Measurements from ENCODE around the gene NR1I3. TPM values are rescaled to one million over a fixed set of nuclear protein-coding genes. Genes with fewer than 3 reads are reported as not detected.

NR1I3 gene
- total and polyA plus RNA-seq, 2 donors (not counting 1 experiment from before 2014, with no cell fraction given) = not detected

DNA sequence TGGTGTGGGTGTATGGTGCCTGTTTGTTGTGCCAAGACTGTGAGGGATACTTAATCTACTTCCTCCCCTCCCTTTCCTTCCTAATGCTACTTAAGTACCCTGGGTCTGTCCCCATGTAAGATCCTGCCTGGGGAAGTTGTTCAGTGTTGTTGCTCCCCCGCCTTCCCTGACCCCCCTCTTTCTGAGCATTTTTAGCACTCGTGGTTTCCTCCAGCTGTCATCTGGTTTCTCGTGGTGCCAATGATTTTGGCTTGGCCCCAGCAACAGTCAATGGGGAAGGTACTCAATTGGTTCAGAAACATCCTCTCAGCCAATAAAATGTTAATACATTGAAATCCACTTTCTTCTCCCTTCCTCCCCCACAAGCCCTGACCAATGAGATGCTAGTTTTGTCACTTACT is 52.7 kb downstream of the NR1I3 start:
- Histone ChIP-seq H3K27ac (ENCODE audit: low read length in 2 of 2) (peak overlapping the region; percentile 86 to 94), H3K27me3 (replicated peaks in 1 of 4; ENCODE audit: control extremely low read depth in 1 of 4, control insufficient read depth in 3 of 4, insufficient read depth in 4 of 4, low read length in 3 of 4) (no peaks in the 10 kb centered on the region), H4K20me1 (ENCODE audit: control insufficient read depth, insufficient read depth, low read length, poor library complexity, severe bottlenecking) (no peaks in the 10 kb centered on the region), H2AFZ (ENCODE audit: insufficient read depth, low read depth, low read length, poor library complexity, severe bottlenecking) (no peak overlapping the region), H3K4me1 (ENCODE audit: control insufficient read depth in 2 of 2, insufficient read depth in 2 of 2, low read length in 2 of 2) (peaks cover 73 to 93% of the 10 kb centered on the region in 2 donors), H3K9me3 (ENCODE audit: control extremely low read depth in 1 of 3, control insufficient read depth in 2 of 3, insufficient read depth in 1 of 3, low read length in 2 of 3) (no peaks in the 10 kb centered on the region), H3K9ac (ENCODE audit: low read length) (peak overlapping the region; percentile 55), H3K4me2 (replicated peaks; ENCODE audit: low read depth, low read length, poor library complexity, severe bottlenecking) (peak overlapping the region; percentile 70), H3K79me2 (ENCODE audit: control insufficient read depth, insufficient read depth, low read length) (peaks cover 3% of the 10 kb centered on the region), H3K4me3 (ENCODE audit: control extremely low read depth in 1 of 5, extremely low read depth in 1 of 5, insufficient read depth in 1 of 5, low read depth in 2 of 5, low read length in 4 of 5) (peak overlapping the region in 4 of 5 experiments; percentile 31 to 63 (median 36)), H3K36me3 (replicated peaks in 1 of 2; ENCODE audit: control extremely low read depth in 1 of 2, control insufficient read depth in 1 of 2, extremely low read depth in 1 of 2, insufficient read depth in 2 of 2, low read length in 1 of 2) (no peaks in the 10 kb centered on the region)
- no peak for TF ChIP-seq EZH2 (IDR thresholded peaks at IDR 0.05; ENCODE audit: borderline replicate concordance, insufficient read depth, low read depth, low read length, poor library complexity, severe bottlenecking)
- TF ChIP-seq, protein P1, sequence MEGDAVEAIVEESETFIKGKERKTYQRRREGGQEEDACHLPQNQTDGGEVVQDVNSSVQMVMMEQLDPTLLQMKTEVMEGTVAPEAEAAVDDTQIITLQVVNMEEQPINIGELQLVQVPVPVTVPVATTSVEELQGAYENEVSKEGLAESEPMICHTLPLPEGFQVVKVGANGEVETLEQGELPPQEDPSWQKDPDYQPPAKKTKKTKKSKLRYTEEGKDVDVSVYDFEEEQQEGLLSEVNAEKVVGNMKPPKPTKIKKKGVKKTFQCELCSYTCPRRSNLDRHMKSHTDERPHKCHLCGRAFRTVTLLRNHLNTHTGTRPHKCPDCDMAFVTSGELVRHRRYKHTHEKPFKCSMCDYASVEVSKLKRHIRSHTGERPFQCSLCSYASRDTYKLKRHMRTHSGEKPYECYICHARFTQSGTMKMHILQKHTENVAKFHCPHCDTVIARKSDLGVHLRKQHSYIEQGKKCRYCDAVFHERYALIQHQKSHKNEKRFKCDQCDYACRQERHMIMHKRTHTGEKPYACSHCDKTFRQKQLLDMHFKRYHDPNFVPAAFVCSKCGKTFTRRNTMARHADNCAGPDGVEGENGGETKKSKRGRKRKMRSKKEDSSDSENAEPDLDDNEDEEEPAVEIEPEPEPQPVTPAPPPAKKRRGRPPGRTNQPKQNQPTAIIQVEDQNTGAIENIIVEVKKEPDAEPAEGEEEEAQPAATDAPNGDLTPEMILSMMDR (IDR thresholded peaks at IDR 0.05) = no peak
- intact Hi-C loops (cut with micrococcal nuclease) = loop anchor here (1.0 to 5.0 kb wide), 3 partner anchors 8 to 53 kb away; partner anchors contain the start of genes B4GALT3, DEDD and UFC1
- ATAC-seq (ENCODE audit: low read depth) (peak; percentile 76), DNase-seq (peak; percentile 91)
- WGBS (ENCODE audit: insufficient coverage) = 0% methylated on average over 3 of the region's 3 CpGs
- Mint-ChIP-seq H3K27ac (peak overlapping the region; percentile 93), H3K4me1 (peaks cover 78% of the 10 kb centered on the region), H3K27me3 (no peaks in the 10 kb centered on the region), H3K9me3 (ENCODE audit: insufficient read depth) (no peaks in the 10 kb centered on the region), H3K4me3 (peak overlapping the region; percentile 71)
- POLR2A ChIA-PET = interaction anchor here (0.6 to 0.9 kb wide), 2 partner anchors 117 to 120 kb away, joined by 4 read pairs; no protein-coding TSS in a partner anchor
- CTCF ChIA-PET = interaction anchor here (0.6 to 2.7 kb wide), 5 partner anchors 10 to 41 kb away, joined by 3 to 13 read pairs (median 6); partner anchors contain the start of genes NDUFS2 and TOMM40L

DNA sequence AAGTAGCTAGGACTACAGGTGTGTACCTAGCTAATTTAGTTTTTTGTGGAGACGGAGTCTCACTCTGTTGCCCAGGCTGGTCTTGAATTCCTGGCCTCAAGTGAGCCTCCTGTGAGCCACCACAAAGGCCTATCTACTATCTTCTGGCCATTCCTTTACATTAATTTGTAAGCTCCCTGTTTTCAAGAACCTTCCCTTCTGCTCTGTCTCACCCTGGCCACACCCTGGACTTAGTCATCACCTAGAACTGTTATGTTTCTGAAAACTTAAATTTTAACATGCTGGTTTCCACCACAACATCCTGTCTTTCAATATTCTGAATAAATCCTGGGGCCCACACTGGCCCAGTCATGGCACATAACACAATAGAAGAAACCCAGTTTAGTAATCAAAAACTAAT is 55.8 kb downstream of the NR1I3 start:
- H3K4me1 Mint-ChIP-seq = peaks cover 75% of the 10 kb centered on the region
- H3K9me3 ChIP-seq (ENCODE audit: control extremely low read depth in 1 of 3, control insufficient read depth in 2 of 3, insufficient read depth in 1 of 3, low read length in 2 of 3) = no peaks in the 10 kb centered on the region
- peak overlapping the region in 1 of 5 experiments; percentile 19 for H3K4me3 ChIP-seq (ENCODE audit: control extremely low read depth in 1 of 5, extremely low read depth in 1 of 5, insufficient read depth in 1 of 5, low read depth in 2 of 5, low read length in 4 of 5)
- ChIA-PET POLR2A (interaction anchor here (1.5 to 1.6 kb wide), 3 partner anchors 13 to 44 kb away, joined by 5 to 7 read pairs (median 5); partner anchors contain the start of genes PPOX and TOMM40L), CTCF (interaction anchor here (0.8 to 5.4 kb wide), 7 partner anchors 11 to 185 kb away, joined by 3 to 64 read pairs (median 16); partner anchors contain the start of genes CFAP126, NDUFS2, PPOX and TOMM40L)
- intact Hi-C loops (cut with micrococcal nuclease) = no loop called here
- ATAC-seq (ENCODE audit: low read depth) (peak; percentile 4), DNase-seq (no peak)
- H3K79me2 ChIP-seq (ENCODE audit: control insufficient read depth, insufficient read depth, low read length) = peaks cover under 1% of the 10 kb centered on the region
- H4K20me1 ChIP-seq (ENCODE audit: control insufficient read depth, insufficient read depth, low read length, poor library complexity, severe bottlenecking) = no peaks in the 10 kb centered on the region
- no peaks in the 10 kb centered on the region for H3K27me3 Mint-ChIP-seq
- no peak for TF ChIP-seq EZH2 (IDR thresholded peaks at IDR 0.05; ENCODE audit: borderline replicate concordance, insufficient read depth, low read depth, low read length, poor library complexity, severe bottlenecking)
- TF ChIP-seq, protein P1 (IDR thresholded peaks at IDR 0.05) = no peak
- H3K27ac Mint-ChIP-seq = peak overlapping the region; percentile 91
- peak overlapping the region; percentile 60 for H3K4me3 Mint-ChIP-seq
- WGBS (ENCODE audit: insufficient coverage) = 86% methylated on average over 1 of the region's 1 CpG
- peak overlapping the region; percentile 49 to 60 for H3K27ac ChIP-seq (ENCODE audit: low read length in 2 of 2)
- no peaks in the 10 kb centered on the region for H3K36me3 ChIP-seq (replicated peaks in 1 of 2; ENCODE audit: control extremely low read depth in 1 of 2, control insufficient read depth in 1 of 2, extremely low read depth in 1 of 2, insufficient read depth in 2 of 2, low read length in 1 of 2)
- H3K27me3 ChIP-seq (replicated peaks in 1 of 4; ENCODE audit: control extremely low read depth in 1 of 4, control insufficient read depth in 3 of 4, insufficient read depth in 4 of 4, low read length in 3 of 4) = no peaks in the 10 kb centered on the region
- no peak overlapping the region for H3K9ac ChIP-seq (ENCODE audit: low read length)
- H3K4me1 ChIP-seq (ENCODE audit: control insufficient read depth in 2 of 2, insufficient read depth in 2 of 2, low read length in 2 of 2) = peaks cover 60 to 80% of the 10 kb centered on the region in 2 donors
- H2AFZ ChIP-seq (ENCODE audit: insufficient read depth, low read depth, low read length, poor library complexity, severe bottlenecking) = peak overlapping the region; percentile 55
- no peaks in the 10 kb centered on the region for H3K9me3 Mint-ChIP-seq (ENCODE audit: insufficient read depth)
- peak overlapping the region; percentile 60 for H3K4me2 ChIP-seq (replicated peaks; ENCODE audit: low read depth, low read length, poor library complexity, severe bottlenecking)
